ENCODE data around the gene ABLIM1.

GRCh38 chr10:114653926-114654325 is 4.1 kb downstream of the ABLIM1 start:
- TF ChIP-seq CTCF (conservative IDR thresholded peaks at IDR 0.05; ENCODE audit: low read depth, low read length) (no peak), EZH2 (IDR thresholded peaks at IDR 0.05; ENCODE audit: borderline replicate concordance, low read depth, low read length, poor library complexity, severe bottlenecking) (no peak)
